HUES6 (cell line): ENCODE data around the gene LBX1.

Source experiments
- H3K27ac ChIP-seq: 2 replicates; pipeline ENCODE4 v1.7.0; 2013; ENCODE audit warnings: low read depth, mild to moderate bottlenecking, low read length, inconsistent platforms
- H3K27me3 ChIP-seq: 2 replicates; pipeline ENCODE4 v1.6.1; 2013; ENCODE audit warnings: low read length; ENCODE audit not compliant: control insufficient read depth, insufficient read depth
- H3K36me3 ChIP-seq: 2 replicates; pipeline ENCODE4 v1.6.1; 2013; ENCODE audit warnings: low read length; ENCODE audit not compliant: control insufficient read depth, insufficient read depth
- H3K4me1 ChIP-seq: 2 replicates; pipeline ENCODE4 v1.6.1; 2013; ENCODE audit warnings: low read length; ENCODE audit not compliant: control insufficient read depth, insufficient read depth
- H3K4me3 ChIP-seq: 2 replicates; pipeline ENCODE4 v1.5.1; 2013; ENCODE audit warnings: low read depth, low read length
- H3K9ac ChIP-seq: one replicate; pipeline ENCODE4 v1.6.1; 2013; ENCODE audit warnings: mild to moderate bottlenecking, low read length
- H3K9me3 ChIP-seq: 2 replicates; pipeline ENCODE4 v1.6.1; 2013; ENCODE audit warnings: low read depth, low read length; ENCODE audit not compliant: control insufficient read depth, insufficient read depth

Gene LBX1

DNA sequence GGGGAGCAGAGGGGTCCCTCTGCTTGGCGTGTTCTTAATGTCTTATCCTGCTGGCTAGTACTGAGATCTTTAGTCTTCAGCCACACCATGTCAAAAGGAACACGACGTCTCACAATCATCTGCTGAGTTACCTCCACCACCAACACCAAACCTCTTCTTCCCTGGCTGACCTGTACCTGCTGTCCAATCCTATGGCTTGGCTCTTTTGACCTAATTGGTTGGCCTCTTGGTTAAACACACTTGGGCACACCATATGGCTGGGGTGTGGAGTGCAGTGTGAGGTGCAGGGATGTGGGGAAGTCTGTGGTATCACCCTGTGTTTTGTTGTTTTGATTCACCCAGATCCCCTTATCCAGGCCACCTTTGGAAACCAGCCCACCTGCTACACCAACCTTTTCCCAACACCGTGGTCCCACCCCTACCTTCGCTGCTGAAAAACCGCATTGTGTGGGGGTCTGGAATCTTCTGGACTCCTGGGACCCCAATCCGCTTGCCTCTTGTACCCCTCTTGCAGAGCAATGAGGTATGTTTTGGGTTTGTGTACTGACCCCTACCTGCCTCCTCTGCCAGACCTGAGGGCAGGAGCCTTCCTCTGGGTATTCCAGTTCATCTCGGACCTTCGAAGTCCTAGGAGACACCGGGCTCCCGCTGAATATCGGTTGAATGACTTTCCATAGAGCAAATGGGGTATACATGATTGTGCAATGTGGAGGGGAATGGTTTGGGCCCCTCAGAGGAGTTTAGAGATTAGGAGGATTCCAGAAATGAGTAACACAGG, 2.8 kb upstream of the LBX1 start:
- H3K27ac ChIP-seq = no peak overlapping the region
- peaks cover 100% of the 10 kb centered on the region for H3K27me3 ChIP-seq
- peaks cover 29% of the 10 kb centered on the region for H3K4me1 ChIP-seq
- no peak overlapping the region for H3K9ac ChIP-seq
- H3K4me3 ChIP-seq = no peak overlapping the region
- no peaks in the 10 kb centered on the region for H3K36me3 ChIP-seq
- H3K9me3 ChIP-seq = no peaks in the 10 kb centered on the region

DNA sequence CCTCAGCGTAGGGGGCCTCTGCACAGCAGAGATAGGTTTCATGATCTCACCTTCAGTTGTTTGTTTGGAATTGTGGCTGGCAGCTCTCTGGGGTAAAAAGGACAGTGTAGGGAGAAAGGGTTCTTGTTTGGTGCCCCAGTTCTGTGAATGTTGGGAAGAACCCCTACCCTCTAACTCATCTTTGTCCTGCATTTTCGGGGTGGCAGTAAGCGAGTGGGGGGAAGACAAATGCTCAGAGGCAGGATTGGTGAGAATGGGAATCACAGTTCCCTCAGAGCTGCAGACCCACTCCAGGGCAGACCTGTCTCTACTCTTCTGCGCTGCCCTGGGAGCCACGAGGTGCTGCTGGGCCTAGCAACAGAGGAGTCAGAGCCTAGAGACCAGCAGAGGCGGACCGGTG, 1.8 kb upstream of the LBX1 start:
- Histone ChIP-seq H3K4me1 (peaks cover 36% of the 10 kb centered on the region), H3K4me3 (no peak overlapping the region), H3K9ac (no peak overlapping the region), H3K27me3 (peaks cover 100% of the 10 kb centered on the region), H3K27ac (no peak overlapping the region), H3K9me3 (no peaks in the 10 kb centered on the region), H3K36me3 (no peaks in the 10 kb centered on the region)

DNA sequence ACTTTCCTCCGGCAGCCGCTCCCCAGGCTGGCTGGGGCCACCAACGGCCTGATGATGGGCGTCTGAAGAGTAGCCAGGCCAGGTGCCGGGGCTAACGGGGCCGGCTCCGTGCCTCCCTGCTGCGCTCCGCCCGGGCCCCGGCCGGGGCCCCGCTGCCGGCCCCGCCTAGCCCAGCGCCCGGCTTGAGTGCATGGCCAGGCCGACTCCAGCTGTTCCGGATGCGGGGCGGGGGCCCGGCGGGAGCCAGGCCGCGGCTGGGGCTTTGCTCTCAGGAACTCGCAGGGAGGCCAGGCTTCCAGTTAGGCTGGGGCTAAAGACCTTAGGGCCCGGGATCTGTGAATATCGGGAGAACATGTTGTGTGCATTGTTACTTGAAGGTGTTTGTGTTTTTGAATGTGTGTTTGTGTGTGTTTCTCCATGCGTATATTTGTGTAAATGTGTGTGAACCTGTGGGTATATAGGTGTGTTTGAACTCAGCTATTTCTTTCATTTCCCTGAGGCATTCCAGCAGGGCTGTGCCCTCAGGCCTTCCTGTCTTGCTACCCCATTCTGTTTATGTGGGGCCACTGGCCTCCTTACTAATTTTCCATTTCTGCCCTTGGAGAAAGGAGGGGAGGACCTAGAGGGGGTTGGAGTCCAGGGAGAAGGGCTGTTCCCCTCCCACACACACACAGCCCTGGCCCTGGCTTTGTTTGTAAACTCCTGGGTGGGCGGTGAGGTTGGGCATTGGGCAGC, 1.1 kb upstream of the LBX1 start:
- no peak overlapping the region for H3K9ac ChIP-seq
- H3K4me1 ChIP-seq = peaks cover 43% of the 10 kb centered on the region
- H3K27me3 ChIP-seq = peaks cover 100% of the 10 kb centered on the region
- no peak overlapping the region for H3K27ac ChIP-seq
- no peaks in the 10 kb centered on the region for H3K36me3 ChIP-seq
- H3K9me3 ChIP-seq = no peaks in the 10 kb centered on the region
- peak overlapping the region; percentile 31 for H3K4me3 ChIP-seq

DNA sequence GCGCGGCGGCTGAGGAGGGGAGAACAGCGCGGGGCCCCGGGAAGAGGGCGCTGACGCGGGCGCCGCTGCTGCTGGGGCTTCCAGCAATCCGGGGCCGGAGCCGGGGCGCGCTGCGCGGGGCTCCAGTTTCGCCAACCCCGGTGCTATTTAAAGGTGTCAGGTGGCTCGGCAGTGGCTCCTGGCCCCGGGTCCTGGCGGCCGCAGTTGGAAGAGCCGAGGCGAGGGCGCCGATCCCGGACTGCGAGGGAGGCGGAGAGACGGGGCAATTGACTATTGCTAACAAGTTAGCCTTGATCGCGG, 347 bp downstream of the LBX1 start:
- peaks cover 100% of the 10 kb centered on the region for H3K27me3 ChIP-seq

DNA sequence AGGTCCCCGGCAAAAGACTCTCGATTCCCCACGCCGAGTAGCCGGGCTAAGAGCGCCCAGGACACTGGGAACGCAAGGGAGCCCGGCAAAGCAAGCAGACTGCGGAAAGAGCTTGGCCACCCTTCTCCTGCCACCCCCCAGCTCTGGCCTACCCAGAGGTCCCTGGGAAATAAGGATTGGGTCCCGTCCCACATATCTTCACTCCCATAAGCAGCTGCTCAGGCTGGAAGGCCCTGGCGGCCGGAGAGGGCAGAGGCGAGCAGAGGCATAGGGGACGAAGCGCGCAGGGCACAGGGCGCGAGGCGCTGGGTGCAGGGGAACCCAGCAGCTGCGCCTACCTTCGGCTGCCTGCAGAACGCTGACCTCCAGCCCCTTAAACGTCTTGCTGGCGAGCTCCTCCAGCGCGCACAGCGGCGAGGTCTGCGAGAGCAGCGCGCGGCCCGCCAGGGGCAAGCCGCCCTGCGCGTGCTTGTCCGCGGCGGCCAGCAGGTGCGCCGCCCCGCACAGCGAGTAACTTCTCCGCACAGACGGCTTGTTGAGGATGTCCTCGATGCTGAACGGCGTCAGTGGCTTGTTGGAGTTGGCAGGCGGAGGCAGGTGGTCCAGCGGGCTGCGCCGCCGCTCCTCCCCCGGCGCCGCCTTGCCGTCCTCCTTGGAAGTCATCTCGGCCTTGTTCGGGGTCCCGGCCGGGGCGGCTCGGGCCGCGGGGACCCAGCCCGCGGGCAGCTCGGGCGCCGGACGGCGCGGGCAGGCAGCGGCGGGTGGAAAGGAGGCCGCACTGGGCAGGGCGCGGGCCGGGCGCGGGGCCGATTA, 904 bp downstream of the LBX1 start:
- Histone ChIP-seq H3K9ac (no peak overlapping the region), H3K4me1 (peaks cover 46% of the 10 kb centered on the region), H3K4me3 (peak overlapping the region; percentile 10; the same call in 1 of the 2 replicates), H3K36me3 (no peaks in the 10 kb centered on the region), H3K27me3 (peaks cover 100% of the 10 kb centered on the region), H3K27ac (no peak overlapping the region), H3K9me3 (no peaks in the 10 kb centered on the region)

More for the DNA sequence above, 347 bp downstream of the LBX1 start:
- Histone ChIP-seq H3K9ac (no peak overlapping the region), H3K36me3 (no peaks in the 10 kb centered on the region), H3K9me3 (no peaks in the 10 kb centered on the region), H3K4me1 (peaks cover 46% of the 10 kb centered on the region), H3K4me3 (0 out of 2 replicates have a peak overlapping the region, but pooled peaks have one; percentile 31), H3K27ac (no peak overlapping the region)

DNA sequence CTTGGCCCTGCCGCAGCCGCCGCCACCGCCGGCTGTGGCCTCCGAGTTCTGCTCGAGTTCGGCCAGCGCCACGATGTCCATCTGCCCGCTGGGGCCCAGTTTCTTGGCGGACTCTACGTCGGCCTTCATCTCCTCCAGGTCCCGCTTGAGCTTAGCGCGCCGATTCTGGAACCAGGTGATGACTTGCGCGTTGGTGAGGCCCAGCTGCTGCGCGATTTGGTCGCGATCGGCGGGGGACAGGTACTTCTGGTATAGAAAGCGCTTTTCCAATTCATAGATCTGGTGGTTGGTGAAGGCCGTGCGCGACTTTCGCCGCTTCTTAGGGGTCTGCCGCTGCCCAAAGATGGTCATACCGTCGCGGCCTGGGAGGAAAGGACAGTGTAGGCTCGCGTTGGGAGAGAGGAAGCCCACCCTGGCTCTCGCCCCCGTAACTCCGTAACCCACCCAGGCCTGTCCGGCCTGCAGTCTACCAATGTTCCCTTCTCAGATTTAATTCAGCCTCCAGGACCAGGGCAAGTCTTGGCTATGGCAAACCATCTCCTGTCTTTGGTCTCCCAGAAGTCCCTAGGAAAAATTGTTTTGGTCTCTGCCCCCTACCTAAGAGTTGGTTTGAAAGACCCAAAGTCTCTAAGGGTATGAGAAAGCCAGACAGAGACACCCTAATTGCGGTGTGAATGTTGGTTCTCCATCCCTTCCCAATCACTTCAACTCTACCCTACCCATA, 1.7 kb downstream of the LBX1 start:
- no peaks in the 10 kb centered on the region for H3K36me3 ChIP-seq
- peaks cover 100% of the 10 kb centered on the region for H3K27me3 ChIP-seq
- H3K4me3 ChIP-seq = peak overlapping the region; percentile 31
- H3K9ac ChIP-seq = no peak overlapping the region
- H3K9me3 ChIP-seq = no peaks in the 10 kb centered on the region
- no peak overlapping the region for H3K27ac ChIP-seq
- peaks cover 46% of the 10 kb centered on the region for H3K4me1 ChIP-seq

DNA sequence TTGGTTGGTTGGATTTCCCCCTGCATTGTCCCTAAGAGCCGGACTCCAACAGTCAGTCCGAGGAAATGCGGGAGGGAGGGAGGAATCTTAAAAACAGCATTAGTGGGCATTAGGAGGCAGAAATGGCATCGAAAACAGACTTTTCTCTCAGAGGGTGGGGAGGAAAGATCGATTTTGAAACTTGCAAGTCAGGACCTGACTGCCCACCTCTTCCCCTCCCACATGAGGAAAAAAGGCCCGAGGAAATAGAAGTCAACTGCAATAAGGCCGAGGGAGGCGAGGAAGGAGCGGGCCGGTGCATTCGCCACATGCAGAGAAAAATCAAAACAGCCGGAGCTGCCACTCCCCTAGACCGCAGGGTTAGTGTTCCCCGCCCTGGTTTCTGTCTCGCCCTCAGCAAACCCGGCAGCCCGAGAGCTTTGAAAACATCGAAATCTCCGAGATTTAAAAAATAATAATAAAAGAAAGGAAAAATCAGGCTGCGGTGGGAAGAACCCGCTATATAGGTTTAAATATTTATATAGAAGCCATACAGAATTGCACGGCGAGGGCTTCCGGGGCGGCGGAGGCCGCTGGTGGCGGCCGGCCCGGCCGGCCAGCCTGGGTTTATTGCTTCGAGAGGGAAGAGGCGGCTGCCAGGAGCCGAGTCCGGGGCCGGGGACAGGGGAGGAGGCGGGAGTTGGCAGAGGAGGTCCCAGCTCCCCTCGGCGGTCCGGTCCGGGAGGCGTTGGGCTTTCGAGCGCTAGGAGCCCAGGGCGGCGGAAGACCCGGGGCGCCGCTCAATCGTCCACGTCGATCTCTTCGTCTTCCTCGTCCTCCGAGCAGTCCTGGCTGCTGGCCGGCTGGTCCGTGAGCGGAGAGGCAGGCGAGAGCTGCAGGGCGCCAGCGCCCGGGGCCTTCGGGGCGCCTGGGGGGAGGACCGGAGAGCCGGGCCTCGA, 2.5 kb downstream of the LBX1 start:
- H3K27ac ChIP-seq = no peak overlapping the region
- H3K4me3 ChIP-seq = peak overlapping the region; percentile 31
- H3K36me3 ChIP-seq = no peaks in the 10 kb centered on the region
- H3K9ac ChIP-seq = no peak overlapping the region
- H3K9me3 ChIP-seq = no peaks in the 10 kb centered on the region
- H3K27me3 ChIP-seq = peaks cover 100% of the 10 kb centered on the region
- H3K4me1 ChIP-seq = peaks cover 46% of the 10 kb centered on the region

DNA sequence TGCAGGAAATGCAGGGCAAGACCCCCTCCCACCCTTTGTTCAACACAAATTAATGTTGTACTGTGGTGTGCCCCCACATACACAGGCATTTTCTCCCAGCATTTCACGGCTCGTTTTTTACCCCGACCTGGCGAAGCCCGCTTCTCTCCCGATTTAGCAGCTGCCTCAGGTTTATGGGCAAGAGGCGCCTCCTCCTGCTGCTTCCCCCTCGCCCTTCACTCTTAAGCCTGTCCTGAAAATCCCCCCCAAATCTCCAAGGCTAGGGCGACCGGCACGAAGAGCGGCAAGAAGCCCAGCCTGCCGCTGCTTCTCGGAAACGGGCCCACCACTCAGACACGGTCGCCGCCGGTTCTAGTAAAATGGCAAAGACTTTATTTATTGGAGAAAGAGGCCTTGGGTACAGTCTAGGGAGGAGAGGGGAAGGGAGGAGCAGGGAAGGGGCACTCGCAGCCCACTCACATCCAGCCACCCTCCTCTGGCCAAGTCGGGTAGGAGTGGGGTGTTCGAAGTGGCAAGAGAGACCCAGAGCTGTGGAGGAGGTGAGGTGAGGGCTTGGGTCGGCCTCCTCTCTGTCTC, 3.3 kb downstream of the LBX1 start:
- no peak overlapping the region for H3K9ac ChIP-seq
- no peak overlapping the region for H3K4me3 ChIP-seq
- no peaks in the 10 kb centered on the region for H3K36me3 ChIP-seq
- no peak overlapping the region for H3K27ac ChIP-seq
- H3K4me1 ChIP-seq = peaks cover 46% of the 10 kb centered on the region
- no peaks in the 10 kb centered on the region for H3K9me3 ChIP-seq
- peaks cover 100% of the 10 kb centered on the region for H3K27me3 ChIP-seq

DNA sequence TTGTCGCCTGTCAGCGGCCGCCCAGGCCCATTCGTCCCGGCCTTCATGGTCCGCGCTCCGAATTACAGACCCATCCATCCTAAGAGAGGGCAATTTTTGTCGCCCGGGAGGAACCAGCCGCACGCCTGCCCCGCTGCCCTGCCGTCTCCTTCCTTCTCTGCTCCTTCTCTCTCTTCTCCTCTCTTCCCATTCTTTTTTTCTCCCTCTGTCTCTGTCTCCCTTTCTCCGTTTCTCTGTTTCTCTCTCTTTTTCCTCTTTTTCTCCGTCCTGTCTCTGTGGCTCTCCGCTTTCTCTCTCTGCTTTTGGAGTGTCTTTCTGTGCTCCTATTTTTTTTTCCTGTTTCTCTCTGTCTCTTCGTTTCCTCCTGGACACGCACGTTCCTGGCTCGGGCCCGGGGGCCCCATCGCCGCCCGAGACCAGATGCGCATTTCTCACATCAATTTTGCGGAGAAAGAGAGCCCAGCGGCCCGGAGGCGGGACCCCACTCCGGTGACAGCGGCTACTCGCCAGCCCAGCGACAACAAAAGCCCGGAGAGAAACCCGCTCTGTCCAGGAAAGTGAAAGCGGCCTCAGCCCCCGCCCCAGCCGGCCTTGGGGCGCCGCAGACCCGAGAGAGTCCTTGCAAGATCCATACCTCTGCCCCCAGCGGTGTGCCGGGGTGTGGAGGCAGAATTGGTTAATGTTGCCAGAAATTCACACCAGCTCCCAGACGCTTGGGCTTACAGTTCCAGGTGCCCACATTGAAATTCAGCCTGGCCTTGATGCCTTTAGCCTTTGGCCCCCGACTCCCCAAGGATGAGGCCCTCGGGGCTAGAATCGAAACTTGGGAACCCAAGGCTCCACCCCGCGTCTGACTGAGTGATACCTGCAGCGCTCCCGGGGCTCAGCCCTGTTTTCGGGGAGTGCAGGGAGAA, 4.1 kb downstream of the LBX1 start:
- H3K4me3 ChIP-seq = peak overlapping the region; percentile 16; the same call in 1 of the 2 replicates
- peaks cover 100% of the 10 kb centered on the region for H3K27me3 ChIP-seq
- no peak overlapping the region for H3K27ac ChIP-seq
- H3K4me1 ChIP-seq = peaks cover 42% of the 10 kb centered on the region
- H3K9me3 ChIP-seq = no peaks in the 10 kb centered on the region
- H3K36me3 ChIP-seq = no peaks in the 10 kb centered on the region
- no peak overlapping the region for H3K9ac ChIP-seq
